GM11168 (cell line): ENCODE measurements around the gene CCDC24.

Source experiments
- in situ Hi-C: fragments of 300-500 bp; cut with MboI; formaldehyde crosslinking; loops from one replicate; pipeline ENCODE4 v1.12.0; 2022; ENCODE audit warnings: low sequenced_read_pairs; ENCODE audit not compliant: unreplicated experiment

CCDC24 gene

DNA sequence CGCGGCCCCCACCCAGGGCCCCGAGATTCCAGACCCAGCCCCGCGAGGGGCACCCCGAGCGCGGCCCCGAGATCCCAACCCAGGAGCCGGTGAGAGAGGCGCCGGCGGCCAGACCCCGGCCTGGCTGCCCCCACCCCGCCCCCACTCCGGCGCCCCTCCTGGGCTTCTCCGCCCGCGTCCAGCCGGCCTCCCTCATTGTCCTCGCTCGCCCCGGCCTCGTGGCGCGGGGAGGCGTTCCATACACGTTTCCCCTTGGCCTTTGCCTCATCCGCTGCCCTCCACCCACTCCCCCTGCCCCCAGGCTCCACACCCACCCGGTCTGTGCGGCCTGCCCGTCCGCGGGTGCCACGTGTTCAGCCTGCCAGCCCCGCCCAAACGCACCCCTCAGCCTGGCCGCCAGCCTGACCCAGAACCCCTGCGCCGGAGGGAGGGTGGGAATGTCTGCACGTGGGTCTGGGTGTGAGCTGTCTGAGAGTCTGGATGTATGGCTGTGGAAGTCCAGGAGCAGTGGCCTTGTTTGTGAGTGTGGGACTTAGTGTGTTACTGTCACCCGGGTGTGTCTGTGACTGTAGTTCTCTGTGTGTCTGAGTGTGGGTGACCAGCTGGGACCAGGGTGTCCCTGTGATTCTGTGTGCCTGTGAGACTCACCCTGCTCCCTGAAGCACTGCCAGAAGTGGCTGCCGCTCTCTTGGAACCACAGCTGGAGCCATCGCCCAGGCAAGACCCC, 11.7 kb upstream of the CCDC24 start:
- in situ Hi-C loops: no loop called here

DNA sequence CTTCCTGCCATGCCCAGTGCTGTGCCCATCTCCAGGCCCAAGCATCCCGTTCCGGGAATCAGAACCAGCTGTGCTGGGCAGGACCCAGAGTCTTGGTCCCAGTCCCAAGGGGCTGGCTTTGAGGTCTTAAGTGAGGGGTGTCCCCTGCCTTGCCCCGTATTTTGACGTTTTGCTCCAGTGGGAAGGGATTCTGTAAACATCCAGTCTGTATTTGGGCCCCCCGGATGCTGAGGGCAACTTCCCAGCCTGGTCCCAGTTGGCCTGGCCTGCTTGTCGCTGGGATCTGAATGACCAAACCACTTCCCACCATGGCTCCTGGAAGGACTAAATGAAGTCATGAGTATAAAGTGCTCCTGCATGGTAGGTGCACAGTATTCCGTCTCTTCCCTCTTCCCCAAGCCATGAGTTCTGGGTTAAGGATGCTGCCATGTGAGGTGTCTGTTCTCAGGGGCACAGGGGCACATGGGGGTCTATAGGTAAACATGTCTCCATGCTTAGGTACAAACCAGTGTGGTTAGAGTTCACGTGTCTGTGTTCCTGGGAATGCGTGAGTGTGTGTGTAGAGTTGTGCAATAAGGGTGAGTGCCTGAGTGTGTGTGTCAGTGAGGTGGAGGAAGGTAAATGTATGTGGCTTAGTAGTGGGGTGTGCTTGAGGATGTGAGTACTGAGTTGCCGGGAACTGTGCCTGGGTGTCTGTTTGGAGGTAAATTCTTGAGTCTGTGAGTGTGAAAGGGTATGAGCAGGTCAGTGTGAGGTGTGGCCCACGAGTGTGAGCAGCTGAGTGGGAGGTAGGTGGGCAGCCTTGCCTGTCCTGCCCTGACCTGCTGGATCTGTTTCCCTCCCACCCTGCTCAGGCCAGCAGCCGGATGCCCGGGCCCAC, 10.9 kb upstream of the CCDC24 start:
- in situ Hi-C loops: no loop called here

- in situ Hi-C loops: no loop called here
Measured at GRCh38 chr1:43981135-43981491, 10.3 kb upstream of the CCDC24 start.

GRCh38 chr1:43981636-43982035, 9.8 kb upstream of the CCDC24 start:
- in situ Hi-C loops: no loop called here

DNA sequence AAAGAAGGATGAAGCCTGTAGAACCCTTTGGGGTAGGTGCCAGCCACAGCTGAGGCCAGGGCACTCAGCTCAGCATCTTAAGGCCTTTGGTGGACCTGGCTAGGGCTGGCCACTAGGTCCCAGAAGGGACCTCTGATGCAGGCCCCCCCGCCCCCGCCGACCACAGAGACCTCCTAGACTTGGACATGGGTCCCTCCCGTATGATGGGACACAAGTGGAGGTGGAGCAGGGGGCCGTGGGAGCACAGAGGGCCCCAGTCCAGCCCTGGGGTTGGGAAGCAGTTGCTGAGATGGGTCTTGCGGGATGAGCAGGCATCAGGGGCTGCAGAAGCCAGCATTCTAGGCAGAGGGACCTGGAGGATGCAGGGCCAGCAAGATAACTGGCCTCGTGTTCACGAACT, 9.2 kb upstream of the CCDC24 start:
- in situ Hi-C loops: no loop called here

DNA sequence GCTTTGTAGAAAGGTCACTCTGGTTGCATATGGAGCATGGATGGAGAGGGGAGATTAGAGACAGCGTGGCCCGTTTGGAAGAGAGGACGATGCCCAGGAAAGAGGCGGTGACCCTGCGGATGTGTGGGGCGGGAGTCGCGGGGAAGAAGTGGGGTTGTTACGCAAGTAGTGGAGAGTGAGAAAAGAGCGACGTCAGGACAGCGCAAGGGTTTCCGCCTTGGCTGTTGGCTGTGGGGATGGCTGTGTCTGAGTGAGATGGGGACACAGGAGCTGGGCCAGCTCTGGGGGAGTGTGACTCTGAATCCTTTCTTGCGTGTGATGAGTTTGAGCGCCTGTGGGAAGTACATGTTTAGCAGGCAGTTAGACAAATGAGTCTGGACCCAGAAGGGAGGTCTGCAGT, 8.6 kb upstream of the CCDC24 start:
- in situ Hi-C loops: no loop called here

- in situ Hi-C loops: no loop called here
Measured at GRCh38 chr1:43983253-43983899, 8.0 kb upstream of the CCDC24 start.

DNA sequence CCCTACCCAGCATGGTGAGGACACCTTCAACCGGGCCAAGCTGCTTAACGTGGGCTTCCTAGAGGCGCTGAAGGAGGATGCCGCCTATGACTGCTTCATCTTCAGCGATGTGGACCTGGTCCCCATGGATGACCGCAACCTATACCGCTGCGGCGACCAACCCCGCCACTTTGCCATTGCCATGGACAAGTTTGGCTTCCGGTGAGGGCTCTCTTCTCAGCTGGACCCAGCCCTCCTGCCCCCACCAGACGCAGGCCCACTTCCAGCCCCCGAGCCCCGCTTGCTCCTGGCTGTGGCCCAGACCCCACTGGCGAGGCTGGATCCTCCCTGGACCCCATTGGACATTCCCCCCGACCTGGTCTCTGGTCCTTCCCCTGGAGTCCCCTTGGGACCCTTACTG, 6.5 kb upstream of the CCDC24 start:
- in situ Hi-C loops: no loop called here

DNA sequence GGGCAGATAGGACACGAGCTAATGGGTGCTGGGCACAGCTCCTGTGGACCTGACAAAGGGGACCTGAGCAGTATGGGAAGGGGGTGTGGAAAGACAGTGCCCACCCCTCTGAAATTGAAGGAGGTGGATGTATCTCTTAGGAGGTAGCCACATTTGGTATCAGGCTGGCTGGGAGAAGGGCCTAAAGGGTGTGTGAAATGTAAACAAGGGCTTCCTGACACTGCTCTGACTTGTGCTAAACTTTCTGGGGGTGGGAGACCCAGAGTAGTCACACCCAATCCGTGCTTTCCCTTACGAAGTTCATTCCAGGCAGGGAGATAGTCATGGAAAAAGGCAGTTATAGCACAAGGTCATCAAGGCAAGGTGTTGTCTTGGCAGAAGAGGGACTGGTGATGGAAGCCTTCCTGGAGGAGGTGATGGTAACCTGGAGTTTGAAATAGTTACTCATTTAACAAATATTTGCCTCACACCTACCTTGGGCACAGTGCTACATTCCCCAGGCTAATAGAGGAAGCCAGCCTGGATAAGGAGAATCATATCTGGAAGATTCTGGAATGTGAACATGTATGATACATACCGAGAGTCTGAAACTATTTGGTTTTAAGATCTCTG, 5.3 kb upstream of the CCDC24 start:
- in situ Hi-C loops: no loop called here

GRCh38 chr1:43986712-43987111, 4.7 kb upstream of the CCDC24 start:
- in situ Hi-C loops: no loop called here

DNA sequence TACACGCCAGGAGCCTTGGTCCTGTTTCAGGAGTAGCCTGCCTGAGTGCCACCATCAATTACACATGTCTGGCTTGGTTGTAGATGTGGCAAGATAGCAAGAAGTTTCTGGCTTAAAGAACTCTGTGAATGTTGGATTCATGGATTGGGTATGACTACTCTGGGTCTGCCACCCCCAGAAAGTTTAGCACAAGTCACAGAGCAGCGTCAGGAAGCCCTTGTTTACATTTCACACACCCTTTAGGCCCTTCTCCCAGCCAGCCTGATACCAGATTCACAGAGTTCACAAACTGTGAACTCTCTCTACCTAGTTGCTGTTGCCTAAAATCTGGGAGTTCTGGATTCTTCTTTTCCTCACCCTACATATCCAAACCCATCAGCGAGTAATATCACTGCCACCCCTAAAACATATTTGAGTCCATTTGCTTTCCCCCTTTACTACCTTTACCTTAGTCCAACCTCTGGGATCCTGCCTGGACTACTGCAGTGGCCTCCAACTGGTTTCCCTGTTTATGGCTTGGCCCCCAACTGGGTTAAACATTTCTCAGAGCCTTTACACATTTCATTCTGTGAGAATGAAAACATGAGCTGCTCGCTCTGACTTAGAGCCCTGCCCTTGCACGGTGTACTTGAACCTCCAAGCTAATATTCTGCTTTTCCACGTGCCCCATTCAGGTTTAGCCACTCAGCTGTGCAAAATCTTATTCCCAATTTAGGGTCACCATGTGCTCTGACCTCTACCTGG, 4.1 kb upstream of the CCDC24 start:
- in situ Hi-C loops: no loop called here

DNA sequence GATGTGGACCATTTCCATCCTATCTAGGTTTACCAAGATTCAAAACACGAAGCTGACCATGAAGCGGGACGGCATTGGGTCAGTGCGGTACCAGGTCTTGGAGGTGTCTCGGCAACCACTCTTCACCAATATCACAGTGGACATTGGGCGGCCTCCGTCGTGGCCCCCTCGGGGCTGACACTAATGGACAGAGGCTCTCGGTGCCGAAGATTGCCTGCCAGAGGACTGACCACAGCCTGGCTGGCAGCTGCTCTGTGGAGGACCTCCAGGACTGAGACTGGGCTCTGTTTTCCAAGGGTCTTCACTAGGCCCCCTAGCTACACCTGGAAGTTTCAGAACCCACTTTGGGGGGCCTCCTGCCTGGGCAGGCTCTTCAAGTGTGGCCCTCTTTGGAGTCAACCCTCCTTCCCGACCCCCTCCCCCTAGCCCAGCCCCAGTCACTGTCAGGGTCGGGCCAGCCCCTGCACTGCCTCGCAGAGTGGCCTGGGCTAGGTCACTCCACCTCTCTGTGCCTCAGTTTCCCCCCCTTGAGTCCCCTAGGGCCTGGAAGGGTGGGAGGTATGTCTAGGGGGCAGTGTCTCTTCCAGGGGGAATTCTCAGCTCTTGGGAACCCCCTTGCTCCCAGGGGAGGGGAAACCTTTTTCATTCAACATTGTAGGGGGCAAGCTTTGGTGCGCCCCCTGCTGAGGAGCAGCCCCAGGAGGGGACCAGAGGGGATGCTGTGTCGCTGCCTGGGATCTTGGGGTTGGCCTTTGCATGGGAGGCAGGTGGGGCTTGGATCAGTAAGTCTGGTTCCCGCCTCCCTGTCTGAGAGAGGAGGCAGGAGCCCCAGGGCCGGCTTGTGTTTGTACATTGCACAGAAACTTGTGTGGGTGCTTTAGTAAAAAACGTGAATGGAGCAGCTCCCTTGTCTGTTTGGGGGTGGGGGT, 864 bp upstream of the CCDC24 start:
- in situ Hi-C loops: loop anchor here (10.0 kb wide), 1 partner anchor 54 kb away; no protein-coding TSS in a partner anchor

DNA sequence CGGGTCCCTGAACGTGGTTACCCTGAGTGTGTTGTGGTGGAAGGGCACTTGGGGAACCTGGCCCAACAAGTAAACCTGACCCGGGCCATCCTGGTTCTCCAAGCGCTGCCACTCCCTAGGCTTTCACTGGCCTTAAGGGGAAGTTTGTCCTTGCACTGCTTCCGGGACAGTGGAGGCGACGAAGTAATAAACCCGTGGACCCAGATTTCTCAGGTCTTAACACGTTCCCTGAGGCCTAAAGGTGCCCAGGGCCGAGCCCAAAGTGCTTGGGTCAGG, 261 bp upstream of the CCDC24 start:
- in situ Hi-C loops: loop anchor here (10.0 kb wide), 1 partner anchor 54 kb away; no protein-coding TSS in a partner anchor

DNA sequence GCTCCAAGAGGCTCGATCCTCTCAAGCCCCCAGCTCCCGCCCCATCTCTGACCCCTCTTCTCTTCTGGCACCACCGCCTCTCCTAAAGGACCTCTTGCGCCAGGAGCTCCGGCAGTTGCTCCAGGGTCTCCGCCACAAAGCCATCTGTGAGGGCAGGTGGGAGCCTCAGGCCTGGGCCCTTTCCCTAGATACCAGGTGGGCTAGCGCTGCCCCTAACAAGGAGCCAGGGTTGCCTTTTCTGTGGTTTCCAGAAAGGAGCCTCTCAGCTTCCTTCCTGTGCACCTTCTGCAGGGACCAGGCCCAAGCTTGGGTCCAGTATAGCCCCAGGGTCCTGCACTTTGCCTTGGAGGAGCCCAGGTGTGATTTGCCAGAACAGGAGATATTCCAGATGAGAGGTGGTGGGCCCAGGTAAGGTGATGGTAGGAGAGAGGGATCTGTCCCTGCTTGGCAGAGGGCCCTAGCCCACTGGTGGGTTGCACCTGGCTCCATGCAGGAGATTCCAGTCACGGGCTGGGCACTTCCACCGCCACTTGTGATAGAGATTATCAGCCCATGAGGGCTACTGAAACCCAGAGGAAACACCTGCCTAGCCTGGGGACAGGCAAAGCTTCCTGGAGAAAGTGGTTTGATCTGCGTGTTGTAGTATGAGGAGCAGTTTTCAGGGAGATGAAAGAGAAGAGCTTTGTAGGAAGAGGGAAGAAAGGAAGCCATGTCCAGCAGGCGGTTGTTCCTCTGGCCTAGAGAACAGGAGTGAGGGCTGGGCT, 1.0 kb downstream of the CCDC24 start:
- in situ Hi-C loops: loop anchor here (10.0 kb wide), 1 partner anchor 52 kb away; no protein-coding TSS in a partner anchor

GRCh38 chr1:43993206-43993914, 2.0 kb downstream of the CCDC24 start:
- in situ Hi-C loops: loop anchor here (10.0 kb wide), 1 partner anchor 51 kb away; no protein-coding TSS in a partner anchor

DNA sequence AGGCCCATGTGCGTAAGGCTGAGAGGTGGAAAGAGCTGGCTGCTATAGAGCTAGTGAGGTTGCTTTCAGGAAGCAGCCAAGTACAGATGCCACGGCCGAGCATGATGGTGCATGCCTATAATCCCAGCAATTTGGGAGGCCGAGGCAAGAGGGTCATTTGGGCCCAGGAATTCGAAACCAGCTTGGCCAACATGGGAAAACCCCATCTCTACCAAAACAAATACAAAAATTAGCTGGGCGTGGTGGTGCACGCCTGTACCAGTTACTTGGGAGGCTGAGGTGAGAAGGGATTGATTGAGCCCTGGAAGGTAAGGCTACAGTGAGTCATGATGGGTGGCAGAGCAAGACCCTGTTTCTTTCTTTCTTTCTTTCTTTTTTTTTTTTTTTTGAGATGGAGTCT, 2.7 kb downstream of the CCDC24 start:
- in situ Hi-C loops: loop anchor here (10.0 kb wide), 1 partner anchor 51 kb away; no protein-coding TSS in a partner anchor
